Astrocyte of the cerebellum (primary cell): ENCODE results near the gene CPA4.

ENCODE experiments used
- DNase-seq: peaks from one replicate; pipeline ENCODE4 v3.0.0-alpha.2; 2011; ENCODE audit warnings: low read depth
- H3K4me3 ChIP-seq: 2 replicates; pipeline ENCODE4 v1.5.1; 2011; ENCODE audit warnings: mild to moderate bottlenecking, low read depth, low read length, moderate library complexity
- in situ Hi-C: cut with HindIII; loops from 2 replicates; pipeline ENCODE4 v1.10.0; 2017; ENCODE audit warnings: low sequenced_read_pairs
- TF ChIP-seq, protein P1 (sequence below): IDR thresholded peaks from 2 replicates; pipeline ENCODE4 v1.5.1; 2012; ENCODE audit warnings: low read length, low read depth, moderate library complexity, mild to moderate bottlenecking; ENCODE audit errors: missing control alignments

CPA4 gene

DNA sequence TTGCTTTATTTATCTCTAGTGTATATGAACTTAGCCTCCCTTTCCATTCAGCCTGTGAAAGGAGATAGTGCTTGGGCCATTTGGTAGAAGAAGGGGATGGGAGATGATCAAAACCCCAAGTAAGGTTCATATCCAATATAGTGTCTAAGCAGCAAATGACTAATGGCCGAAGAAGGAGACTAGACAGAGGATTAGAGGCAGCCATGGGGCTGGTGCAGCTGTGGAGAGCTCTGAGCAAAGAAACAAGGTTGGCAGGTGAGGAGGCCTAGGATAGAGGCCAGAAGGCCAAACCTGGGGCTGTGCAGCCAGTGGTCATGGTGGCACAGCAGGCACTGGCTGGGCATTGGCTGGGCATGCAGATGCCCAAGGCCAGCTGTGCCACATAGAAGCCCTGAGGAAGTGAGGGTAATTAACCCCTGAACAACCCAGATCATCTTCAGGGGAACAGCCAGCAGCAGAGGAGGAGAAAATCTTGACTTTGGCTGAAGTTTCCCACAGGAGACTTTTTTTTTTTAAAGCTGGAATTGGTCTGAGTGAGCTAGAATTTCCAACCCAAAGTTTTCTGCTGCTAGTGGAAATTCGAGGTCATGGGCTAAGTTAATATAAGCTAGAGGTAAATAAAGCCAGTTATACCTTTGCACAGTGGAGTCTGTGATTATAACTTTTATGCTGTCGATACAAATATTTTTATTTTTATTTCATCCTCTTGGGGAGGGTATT is 77.0 kb downstream of the CPA4 start:
- no peak for DNase-seq
- H3K4me3 ChIP-seq: no peak overlapping the region
- TF ChIP-seq, protein P1, sequence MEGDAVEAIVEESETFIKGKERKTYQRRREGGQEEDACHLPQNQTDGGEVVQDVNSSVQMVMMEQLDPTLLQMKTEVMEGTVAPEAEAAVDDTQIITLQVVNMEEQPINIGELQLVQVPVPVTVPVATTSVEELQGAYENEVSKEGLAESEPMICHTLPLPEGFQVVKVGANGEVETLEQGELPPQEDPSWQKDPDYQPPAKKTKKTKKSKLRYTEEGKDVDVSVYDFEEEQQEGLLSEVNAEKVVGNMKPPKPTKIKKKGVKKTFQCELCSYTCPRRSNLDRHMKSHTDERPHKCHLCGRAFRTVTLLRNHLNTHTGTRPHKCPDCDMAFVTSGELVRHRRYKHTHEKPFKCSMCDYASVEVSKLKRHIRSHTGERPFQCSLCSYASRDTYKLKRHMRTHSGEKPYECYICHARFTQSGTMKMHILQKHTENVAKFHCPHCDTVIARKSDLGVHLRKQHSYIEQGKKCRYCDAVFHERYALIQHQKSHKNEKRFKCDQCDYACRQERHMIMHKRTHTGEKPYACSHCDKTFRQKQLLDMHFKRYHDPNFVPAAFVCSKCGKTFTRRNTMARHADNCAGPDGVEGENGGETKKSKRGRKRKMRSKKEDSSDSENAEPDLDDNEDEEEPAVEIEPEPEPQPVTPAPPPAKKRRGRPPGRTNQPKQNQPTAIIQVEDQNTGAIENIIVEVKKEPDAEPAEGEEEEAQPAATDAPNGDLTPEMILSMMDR: no peak
- in situ Hi-C loops: no loop called here

DNA sequence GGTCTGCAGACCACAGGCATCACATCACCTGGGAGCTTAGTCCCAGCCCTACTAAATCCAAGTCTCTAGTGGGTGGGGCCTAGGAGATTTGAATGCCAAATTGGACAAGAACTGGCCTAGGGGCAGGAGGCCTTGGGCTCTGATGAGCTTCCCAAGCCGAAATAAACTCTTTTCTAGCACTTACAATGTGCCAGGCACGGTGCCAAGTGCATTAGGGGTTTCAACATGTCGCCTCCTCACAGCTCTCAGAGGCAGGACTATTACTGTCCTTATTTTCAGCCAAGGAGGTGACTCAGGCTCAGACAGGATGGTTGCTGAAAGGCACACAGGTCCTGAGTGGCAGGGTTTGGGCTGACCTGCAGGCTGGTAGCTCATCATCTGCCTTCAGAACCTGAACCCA is 78.1 kb downstream of the CPA4 start:
- H3K4me3 ChIP-seq: no peak overlapping the region
- DNase-seq: no peak
- TF ChIP-seq, protein P1: no peak
- in situ Hi-C loops: no loop called here

DNA sequence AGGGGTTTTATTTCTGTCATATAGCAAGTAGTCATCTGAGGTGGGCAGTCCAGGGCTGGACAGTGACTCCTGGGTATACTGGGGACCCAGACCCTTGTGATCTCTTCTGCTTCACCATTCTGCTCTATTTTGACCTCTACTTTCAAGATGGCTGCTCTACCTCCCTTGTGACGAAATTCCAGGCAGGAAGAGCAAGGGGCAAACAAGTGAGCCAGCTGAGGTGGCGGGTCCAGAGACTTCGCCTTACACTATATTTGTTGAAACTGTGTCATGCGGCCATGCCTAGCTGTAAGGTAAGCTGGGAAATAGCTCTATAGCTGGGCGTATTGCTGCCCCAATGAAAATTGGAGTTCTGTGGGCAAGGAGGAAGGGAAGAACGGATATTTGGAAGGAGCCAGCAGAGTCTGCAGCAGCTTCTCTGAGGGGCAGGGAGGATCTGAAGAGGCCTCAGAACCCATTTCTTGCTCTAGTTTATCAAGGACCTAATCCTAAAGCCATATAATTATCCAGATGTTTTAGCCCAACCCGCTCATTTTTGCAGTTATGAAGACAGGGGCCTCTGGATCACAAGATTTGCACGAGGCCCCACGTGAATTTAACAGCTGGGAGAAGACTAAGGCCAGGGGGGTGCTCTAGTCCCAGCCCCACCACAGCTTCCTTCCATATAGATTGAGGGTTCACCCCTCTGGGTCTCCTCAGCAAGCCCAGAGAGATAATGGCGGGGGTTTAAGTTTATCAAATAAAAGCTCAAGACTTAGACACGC is 79.6 kb downstream of the CPA4 start:
- TF ChIP-seq, protein P1: no peak
- DNase-seq: no peak
- in situ Hi-C loops: no loop called here
- no peak overlapping the region for H3K4me3 ChIP-seq
